ENCODE data around the gene ADA.

GRCh38 chr20:44637522-44638372 is 13.8 kb downstream of the ADA start:
- TF ChIP-seq CTCF (IDR thresholded peaks at IDR 0.05; ENCODE audit: poor library complexity, severe bottlenecking) (no peak), POLR2AphosphoS5 (IDR thresholded peaks at IDR 0.05) (no peak), EP300 (conservative IDR thresholded peaks at IDR 0.05; ENCODE audit: poor library complexity, severe bottlenecking) (no peak), EZH2 (IDR thresholded peaks at IDR 0.05; ENCODE audit: borderline replicate concordance, insufficient read depth, low read length, poor library complexity, severe bottlenecking) (no peak), REST (IDR thresholded peaks at IDR 0.05; ENCODE audit: borderline replicate concordance) (no peak)

Measured in neural cell (in vitro differentiated cells).